AG10803 (cell line): ENCODE data around the gene CCNJ.

Experiments used
- DNase-seq: peaks from one replicate; pipeline ENCODE4 v3.0.0; 2010; ENCODE audit warnings: low read depth
- H3K4me3 ChIP-seq: 2 replicates; pipeline ENCODE4 v1.5.1; 2011; ENCODE audit warnings: mild to moderate bottlenecking, low read length, control low read depth
- TF ChIP-seq, protein P1 (sequence below): conservative IDR thresholded peaks from 2 replicates; pipeline ENCODE4 v1.5.1; 2011; ENCODE audit warnings: mild to moderate bottlenecking, low read length, control low read depth, inconsistent platforms

The CCNJ gene

GRCh38 chr10:96022739-96023138 lies 20.6 kb upstream of the CCNJ start:
- TF ChIP-seq, protein P1, sequence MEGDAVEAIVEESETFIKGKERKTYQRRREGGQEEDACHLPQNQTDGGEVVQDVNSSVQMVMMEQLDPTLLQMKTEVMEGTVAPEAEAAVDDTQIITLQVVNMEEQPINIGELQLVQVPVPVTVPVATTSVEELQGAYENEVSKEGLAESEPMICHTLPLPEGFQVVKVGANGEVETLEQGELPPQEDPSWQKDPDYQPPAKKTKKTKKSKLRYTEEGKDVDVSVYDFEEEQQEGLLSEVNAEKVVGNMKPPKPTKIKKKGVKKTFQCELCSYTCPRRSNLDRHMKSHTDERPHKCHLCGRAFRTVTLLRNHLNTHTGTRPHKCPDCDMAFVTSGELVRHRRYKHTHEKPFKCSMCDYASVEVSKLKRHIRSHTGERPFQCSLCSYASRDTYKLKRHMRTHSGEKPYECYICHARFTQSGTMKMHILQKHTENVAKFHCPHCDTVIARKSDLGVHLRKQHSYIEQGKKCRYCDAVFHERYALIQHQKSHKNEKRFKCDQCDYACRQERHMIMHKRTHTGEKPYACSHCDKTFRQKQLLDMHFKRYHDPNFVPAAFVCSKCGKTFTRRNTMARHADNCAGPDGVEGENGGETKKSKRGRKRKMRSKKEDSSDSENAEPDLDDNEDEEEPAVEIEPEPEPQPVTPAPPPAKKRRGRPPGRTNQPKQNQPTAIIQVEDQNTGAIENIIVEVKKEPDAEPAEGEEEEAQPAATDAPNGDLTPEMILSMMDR = no peak
- H3K4me3 ChIP-seq = no peak overlapping the region
- DNase-seq = no peak

GRCh38 chr10:96023168-96023567 lies 20.2 kb upstream of the CCNJ start:
- H3K4me3 ChIP-seq = no peak overlapping the region
- TF ChIP-seq, protein P1 = no peak
- no peak for DNase-seq

- TF ChIP-seq, protein P1 = peak; percentile 23; the same call in 1 of the 2 replicates
- peak; percentile 8 for DNase-seq
These were observed 17.8 kb upstream of the CCNJ start for GRCh38 chr10:96025566-96025965.

GRCh38 chr10:96034625-96035024 lies 8.8 kb upstream of the CCNJ start:
- TF ChIP-seq, protein P1 = no peak
- no peak for DNase-seq

More at GRCh38 chr10:96025566-96025965, 17.8 kb upstream of the CCNJ start:
- no peak overlapping the region for H3K4me3 ChIP-seq

GRCh38 chr10:96038476-96039387 lies 4.7 kb upstream of the CCNJ start:
- TF ChIP-seq, protein P1 = no peak
- DNase-seq = no peak
- no peak overlapping the region for H3K4me3 ChIP-seq

More at GRCh38 chr10:96034625-96035024, 8.8 kb upstream of the CCNJ start:
- no peak overlapping the region for H3K4me3 ChIP-seq

- TF ChIP-seq, protein P1 = no peak
- no peak overlapping the region for H3K4me3 ChIP-seq
These were observed 2.2 kb upstream of the CCNJ start for GRCh38 chr10:96041146-96041545.

More at GRCh38 chr10:96041146-96041545, 2.2 kb upstream of the CCNJ start:
- no peak for DNase-seq
